Tibial artery (tissue), 4 donors: ENCODE data around the gene USP27X.
A peak's percentile ranks its signal among the peaks of the same experiment; 100 is the strongest.

Experiments used
- DNase-seq, 2 donors: peaks; one replicate each; pipeline ENCODE4 v3.0.0-alpha.2; 2019
- H3K27ac ChIP-seq, 2 donors: fragments of 200-600 bp; sonication (generic) in 1 of 2; 1 replicate in 1 of 2; 2 replicates in 1 of 2; pipeline ENCODE4 v1.5.1; 2018 to 2019; ENCODE audit warnings: mild to moderate bottlenecking in 1 of 2
- H3K27me3 ChIP-seq, 2 donors: fragments of 200-600 bp; sonication (generic) in 1 of 2; one replicate each; pipeline versions ENCODE4 v1.5.1 to v1.6.0; 2016 to 2019
- H3K36me3 ChIP-seq, 3 donors: fragments of 200-600 bp; sonication (generic) in 2 of 3; one replicate each; pipeline ENCODE4 v1.5.1; 2016 to 2019; ENCODE audit warnings: mild to moderate bottlenecking in 2 of 3
- H3K4me1 ChIP-seq, 4 donors: fragments of 200-600 bp; sonication (generic) in 2 of 4; 1 replicate in 3 of 4; 2 replicates in 1 of 4; pipeline ENCODE4 v1.5.1; 2016 to 2019
- H3K4me3 ChIP-seq, 2 donors: fragments of 200-600 bp; sonication (generic) in 1 of 2; 1 replicate in 1 of 2; 2 replicates in 1 of 2; pipeline ENCODE4 v1.5.1; 2018 to 2019; ENCODE audit warnings: mild to moderate bottlenecking in 2 of 2
- H3K9me3 ChIP-seq, 3 donors: fragments of 200-600 bp; sonication (generic) in 1 of 3; one replicate each; pipeline ENCODE4 v1.5.1; 2016 to 2019
- CTCF ChIP-seq, 2 experiments: fragments of 200-600 bp in 1 of 2; fragments of 450-650 bp in 1 of 2; IDR thresholded peaks; one replicate each; pipeline ENCODE4 v1.5.1; 2017 to 2019; ENCODE audit warnings: antibody characterized with exemption in 2 of 2, mild to moderate bottlenecking in 1 of 2, moderate library complexity in 1 of 2
- intact Hi-C: fragments of 100-400 bp; cut with DNase I; formaldehyde crosslinking; loops from one replicate; pipeline ENCODE4 v1.15.0; 2023; ENCODE audit warnings: low total_unique reads

The USP27X gene

GRCh38 chrX:49877397-49878101 lies 1.7 kb upstream of the USP27X start:
- DNase-seq, result no peak
- H3K27ac ChIP-seq, result peak overlapping the region; percentile 89 to 94

GRCh38 chrX:49878128-49878833 lies 1.0 kb upstream of the USP27X start:
- intact Hi-C loops, result no loop called here
- no peak for TF ChIP-seq CTCF (IDR thresholded peaks at IDR 0.05)
- Histone ChIP-seq H3K36me3 (no peaks in the 10 kb centered on the region), H3K4me1 (peaks cover 0 to 34% (median 7%) of the 10 kb centered on the region in 4 donors), H3K27ac (peak overlapping the region; percentile 89 to 94), H3K4me3 (peak overlapping the region; percentile 68 to 80), H3K9me3 (no peaks in the 10 kb centered on the region), H3K27me3 (no peaks in the 10 kb centered on the region)
- DNase-seq, result no peak

More at GRCh38 chrX:49877397-49878101, 1.7 kb upstream of the USP27X start:
- intact Hi-C loops, result no loop called here
- Histone ChIP-seq H3K4me3 (peak overlapping the region in 1 of 2 donors; percentile 80), H3K27me3 (no peaks in the 10 kb centered on the region), H3K9me3 (no peaks in the 10 kb centered on the region), H3K4me1 (peaks cover 0 to 34% (median 7%) of the 10 kb centered on the region in 4 donors), H3K36me3 (no peaks in the 10 kb centered on the region)
- no peak for TF ChIP-seq CTCF (IDR thresholded peaks at IDR 0.05)

GRCh38 chrX:49879656-49880277 lies 483 bp downstream of the USP27X start:
- Histone ChIP-seq H3K9me3 (no peaks in the 10 kb centered on the region), H3K36me3 (no peaks in the 10 kb centered on the region), H3K4me1 (peaks cover 0 to 34% (median 7%) of the 10 kb centered on the region in 4 donors), H3K27ac (peak overlapping the region; percentile 89 to 94), H3K4me3 (peak overlapping the region; percentile 68 to 80), H3K27me3 (no peaks in the 10 kb centered on the region)
- DNase-seq, result no peak
- intact Hi-C loops, result no loop called here
- TF ChIP-seq CTCF (IDR thresholded peaks at IDR 0.05), result no peak

GRCh38 chrX:49880668-49881067 lies 1.4 kb downstream of the USP27X start:
- intact Hi-C loops, result no loop called here
- no peaks in the 10 kb centered on the region for H3K36me3 ChIP-seq
- H3K4me3 ChIP-seq, result no peak overlapping the region
- H3K27me3 ChIP-seq, result no peaks in the 10 kb centered on the region
- no peak for DNase-seq
- H3K4me1 ChIP-seq, result peaks cover 0 to 34% (median 7%) of the 10 kb centered on the region in 4 donors
- no peak overlapping the region for H3K27ac ChIP-seq
- TF ChIP-seq CTCF (IDR thresholded peaks at IDR 0.05), result no peak
- no peaks in the 10 kb centered on the region for H3K9me3 ChIP-seq

GRCh38 chrX:49884290-49884862 lies 5.1 kb downstream of the USP27X start:
- DNase-seq, result peak; percentile 45 to 64
- TF ChIP-seq CTCF (IDR thresholded peaks at IDR 0.05), result peak; percentile 39 to 48
- no peaks in the 10 kb centered on the region for H3K27me3 ChIP-seq
- peaks cover 0 to 20% (median 3%) of the 10 kb centered on the region in 4 donors for H3K4me1 ChIP-seq
- H3K36me3 ChIP-seq, result no peaks in the 10 kb centered on the region
- no peak overlapping the region for H3K27ac ChIP-seq
- intact Hi-C loops, result no loop called here
- no peak overlapping the region for H3K4me3 ChIP-seq
- no peaks in the 10 kb centered on the region for H3K9me3 ChIP-seq
